GM18909 (cell line): Measurements from ENCODE around the gene TMEM245.
"Not testable (repeated sequence)": the region's sequence is repeated elsewhere in the genome, so short reads cannot be mapped to it uniquely, and the experiment has no call there.

ENCODE experiments used
- ATAC-seq: cut with Tn5 transposase; IDR thresholded peaks from one replicate; pipeline ENCODE4 v1.9.1; 2021; ENCODE audit warnings: mild to moderate bottlenecking; ENCODE audit not compliant: unreplicated experiment, poor library complexity

Gene TMEM245

DNA sequence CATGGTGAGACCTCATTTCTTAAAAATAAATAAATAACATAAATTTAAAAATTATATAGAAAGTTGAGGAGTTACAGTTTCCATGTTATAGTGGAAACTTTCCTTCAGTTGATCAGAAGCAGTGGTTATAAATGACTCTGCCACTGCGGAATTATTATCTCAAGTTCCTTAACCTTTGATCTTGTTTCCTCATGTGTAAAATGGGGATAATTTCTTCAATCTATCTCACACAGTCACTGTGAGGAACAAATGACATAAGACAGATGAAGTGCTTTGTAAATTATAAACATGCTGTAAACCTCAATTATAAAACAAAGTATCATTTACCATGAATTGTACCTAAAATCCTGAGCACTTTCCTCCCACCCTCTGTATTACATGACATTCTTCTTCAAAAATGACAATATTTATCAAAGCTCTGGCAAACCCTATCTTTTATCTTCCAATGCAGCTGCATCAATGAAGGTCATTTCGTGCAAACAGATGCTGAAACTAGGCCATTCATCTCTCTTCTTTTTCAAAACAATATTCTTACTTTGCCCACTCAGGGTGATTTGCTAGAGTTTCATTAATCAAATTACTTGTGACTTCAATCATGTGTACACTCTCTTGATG is 46.8 kb downstream of the TMEM245 start:
- ATAC-seq: no peak

DNA sequence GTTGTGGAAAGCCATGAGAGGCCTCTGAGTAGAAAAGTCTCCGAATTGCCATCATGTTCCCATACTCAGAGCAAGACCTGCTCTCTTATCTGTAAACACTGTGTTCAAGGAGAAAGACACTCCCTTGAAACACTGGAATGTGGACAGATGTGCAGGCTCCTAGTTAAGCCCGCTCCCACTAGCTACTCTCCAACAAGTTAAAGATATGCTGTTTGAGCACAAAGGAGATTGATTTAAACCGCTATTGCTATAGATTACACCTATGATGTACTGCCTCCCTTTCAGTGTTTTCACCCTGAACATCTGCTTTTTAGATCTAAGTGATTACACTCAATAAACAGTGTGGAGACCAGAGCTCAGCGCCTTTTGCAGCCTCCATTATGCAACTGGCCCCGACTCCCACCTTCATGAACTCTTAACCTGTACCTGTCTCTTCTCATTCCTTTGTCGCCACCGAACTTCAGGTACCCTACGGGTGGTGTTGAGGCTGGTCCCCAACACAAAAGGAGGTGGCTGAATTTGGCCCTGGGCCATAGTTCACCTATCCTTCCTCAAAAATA is 47.5 kb downstream of the TMEM245 start:
- ATAC-seq: no peak

DNA sequence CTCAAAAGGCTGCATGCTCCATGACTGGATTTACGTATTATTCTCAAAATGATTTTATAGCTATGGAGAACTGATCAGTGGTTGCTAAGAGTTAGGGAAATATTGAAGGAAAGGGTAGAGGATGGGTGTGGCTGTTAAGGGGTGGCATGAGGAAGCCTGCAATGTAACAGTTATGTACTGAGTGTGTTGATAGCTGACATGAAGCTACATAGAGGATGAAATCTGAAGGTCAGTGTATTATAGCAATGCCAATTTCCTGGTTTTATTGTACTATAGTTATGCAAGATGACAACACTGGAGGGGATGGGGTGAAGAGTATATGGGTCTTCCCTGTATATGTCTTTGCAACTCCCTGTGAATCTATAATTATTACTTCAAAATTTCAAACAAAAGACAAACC is 51.0 kb downstream of the TMEM245 start:
- no peak for ATAC-seq

DNA sequence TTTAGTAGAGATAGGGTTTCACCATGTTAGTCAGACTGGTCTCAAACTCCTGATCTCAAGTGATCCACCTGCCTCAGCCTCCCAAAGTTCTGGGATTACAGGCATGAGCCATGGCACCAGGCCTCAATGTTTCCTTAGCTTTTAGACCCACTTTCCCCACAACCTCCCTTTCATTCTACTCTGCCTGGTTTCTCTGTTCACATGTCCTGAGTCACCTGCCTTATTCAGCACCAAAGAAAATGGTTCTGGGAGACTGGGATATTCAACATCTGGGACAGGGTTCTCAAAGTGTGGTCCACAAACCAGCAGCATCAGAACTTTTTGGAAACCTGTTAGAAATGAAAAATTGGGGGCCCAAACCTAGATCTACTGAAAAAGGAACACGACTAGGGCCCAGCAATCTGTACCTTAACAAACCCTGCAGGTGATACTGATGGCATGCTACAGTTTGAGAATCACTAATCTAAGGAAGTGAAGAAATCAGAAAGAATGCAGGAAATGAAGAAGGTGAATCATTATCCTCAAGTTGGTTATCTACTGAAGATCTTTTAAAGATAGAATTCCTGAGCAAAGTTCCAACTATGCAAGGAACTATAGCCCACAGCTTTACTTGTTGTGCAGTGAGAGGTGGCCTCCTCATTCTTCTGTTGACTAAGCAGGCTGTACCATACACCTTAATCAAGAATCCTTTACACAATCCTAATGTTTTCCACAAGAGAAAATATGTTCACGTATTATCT is 54.6 kb downstream of the TMEM245 start:
- ATAC-seq: no peak

DNA sequence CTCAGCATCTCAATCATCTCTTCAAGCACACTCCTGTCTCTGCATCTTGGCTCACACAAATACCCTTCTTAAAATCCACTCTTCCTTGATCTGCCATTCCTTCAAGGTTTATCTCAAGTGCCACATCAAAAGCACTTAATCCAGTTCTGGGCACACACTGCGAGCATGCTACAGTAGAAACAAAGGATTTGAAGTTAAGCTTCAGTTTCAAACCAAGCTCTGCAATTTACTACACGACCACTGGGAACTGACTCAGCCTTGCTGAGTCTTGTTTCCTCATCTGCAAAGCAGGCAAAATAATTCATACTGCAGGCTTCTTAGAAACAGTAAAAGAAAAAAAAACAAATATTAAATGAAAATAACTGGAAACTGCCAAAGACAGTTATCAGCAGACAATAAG is 56.0 kb downstream of the TMEM245 start:
- ATAC-seq: no peak

DNA sequence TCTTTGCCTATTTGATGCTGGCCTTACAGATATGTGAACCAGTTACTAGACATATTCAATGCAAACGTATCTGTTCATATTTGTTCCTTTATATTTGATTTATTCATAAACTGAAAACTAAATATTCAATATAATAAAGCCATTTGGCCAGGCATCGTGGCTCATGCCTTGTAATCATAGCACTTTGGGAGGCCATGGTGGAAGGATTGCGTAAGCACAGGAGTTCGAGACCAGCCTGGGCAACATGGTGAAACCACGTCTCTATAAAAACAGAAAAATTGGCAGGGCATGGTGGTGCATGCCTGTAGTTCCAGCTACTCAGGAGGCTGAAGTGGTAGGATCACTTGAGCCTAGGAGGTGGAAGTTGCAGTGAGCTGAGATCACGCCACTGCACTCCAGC is 57.2 kb downstream of the TMEM245 start:
- ATAC-seq: no peak

DNA sequence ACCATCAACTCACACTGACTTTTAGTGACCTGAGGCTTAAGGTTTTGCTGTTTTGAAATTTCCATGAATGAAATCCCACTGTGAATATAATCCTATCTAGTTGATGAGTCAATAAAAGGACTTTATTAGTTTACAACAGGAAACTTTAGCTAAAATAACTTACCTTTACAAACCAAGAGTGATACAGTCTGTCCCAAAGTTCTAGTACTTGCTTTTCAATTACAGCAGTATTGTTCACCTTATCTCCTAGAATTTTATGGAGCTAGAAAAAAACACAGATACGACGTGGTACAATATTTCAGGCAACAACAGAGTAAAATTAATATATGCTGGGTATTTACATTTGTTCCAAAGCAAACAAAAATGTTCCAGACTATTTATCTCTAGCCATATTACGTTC is 59.6 kb downstream of the TMEM245 start:
- ATAC-seq: no peak

DNA sequence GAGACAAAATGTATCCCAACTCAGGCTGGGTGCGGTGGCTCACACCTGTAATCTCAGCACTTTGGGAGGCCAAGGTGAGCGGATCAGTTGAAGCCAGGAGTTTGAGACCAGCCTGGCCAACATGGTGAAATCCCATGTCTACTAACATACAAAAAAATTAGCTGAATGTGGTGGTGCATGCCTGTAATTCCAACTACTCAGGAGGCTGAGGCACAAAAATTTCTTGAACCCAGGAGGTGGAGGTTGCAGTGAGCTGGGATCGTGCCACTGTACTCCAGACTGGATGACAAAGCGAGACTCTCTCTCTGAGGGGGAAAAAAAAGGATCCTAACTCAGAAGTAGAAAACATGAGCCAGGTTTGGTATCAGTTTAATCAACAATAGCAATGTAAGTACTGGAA is 66.6 kb downstream of the TMEM245 start:
- ATAC-seq: not testable (repeated sequence)

DNA sequence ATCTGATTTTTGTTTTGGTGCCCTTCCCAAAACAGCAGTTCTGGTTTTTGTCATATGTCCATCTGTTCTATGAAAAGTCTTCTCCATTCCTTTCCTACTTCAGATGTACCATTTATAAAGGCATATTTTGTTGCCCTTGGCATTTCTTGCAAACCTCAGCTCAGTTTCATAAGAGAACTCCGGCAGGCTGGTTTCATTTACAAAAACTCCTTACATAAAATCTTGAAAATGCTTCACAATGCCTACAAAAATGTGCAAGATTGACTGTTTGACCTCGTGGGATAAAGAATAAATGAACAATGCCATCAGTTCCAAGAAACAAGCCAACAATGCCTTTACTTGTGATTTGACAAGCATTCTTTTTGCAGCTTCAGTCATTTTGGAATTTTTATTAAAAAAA is 67.3 kb downstream of the TMEM245 start:
- no peak for ATAC-seq

DNA sequence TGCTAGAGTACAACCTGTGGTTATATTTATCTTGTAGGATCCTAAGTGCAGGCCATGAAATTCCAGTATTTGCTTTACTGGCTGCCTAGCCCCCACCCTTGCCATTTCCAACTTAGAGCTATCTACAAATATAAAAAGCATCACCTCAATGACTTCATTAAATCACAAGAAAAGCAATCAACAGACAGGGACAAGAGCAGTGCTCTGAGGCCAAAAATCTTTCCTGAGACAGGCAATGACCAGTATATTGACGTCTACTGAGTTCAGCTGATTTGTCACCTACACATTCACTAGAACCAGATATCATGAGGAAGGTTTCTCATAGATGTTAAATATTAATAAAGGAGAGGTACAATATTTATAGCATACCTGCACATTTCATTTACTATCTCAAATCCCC is 68.0 kb downstream of the TMEM245 start:
- no peak for ATAC-seq

DNA sequence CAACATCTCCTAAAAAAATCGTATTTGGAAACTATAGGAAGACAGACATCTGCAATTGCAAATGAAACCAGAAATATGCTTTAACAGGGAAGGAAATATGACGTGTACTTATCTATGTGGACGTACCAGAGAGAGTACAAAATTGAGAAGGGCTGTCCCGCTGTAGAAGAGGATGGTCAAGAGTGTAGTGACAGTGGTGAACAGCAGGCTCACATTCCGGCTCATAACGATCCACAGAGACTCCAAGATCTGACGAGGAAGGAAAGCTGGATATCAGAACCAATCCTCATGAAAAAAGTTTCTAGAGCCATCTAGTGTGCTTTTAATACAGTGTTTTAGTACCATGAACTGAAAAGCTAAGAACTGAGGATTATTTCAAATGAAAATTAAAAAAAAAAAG is 69.3 kb downstream of the TMEM245 start:
- ATAC-seq: no peak

DNA sequence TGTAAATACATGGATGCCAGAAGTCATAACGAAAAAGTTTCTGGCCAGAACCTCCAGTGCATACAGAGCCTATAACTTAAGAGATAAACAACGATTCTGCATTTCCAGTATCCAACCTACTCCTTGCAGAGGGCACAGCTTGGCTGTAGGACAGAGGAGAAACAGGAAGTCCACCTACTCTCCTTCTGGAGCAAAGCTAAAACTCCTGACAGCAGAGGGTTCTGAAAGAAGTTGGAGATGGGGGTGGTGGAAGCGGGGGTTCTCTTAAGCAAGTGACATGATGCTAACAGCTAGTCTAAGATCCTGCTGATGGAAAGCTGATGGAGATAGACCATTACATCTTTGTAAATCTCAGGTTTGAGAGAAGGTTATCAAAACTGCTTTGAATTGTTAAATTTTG is 70.9 kb downstream of the TMEM245 start:
- no peak for ATAC-seq

DNA sequence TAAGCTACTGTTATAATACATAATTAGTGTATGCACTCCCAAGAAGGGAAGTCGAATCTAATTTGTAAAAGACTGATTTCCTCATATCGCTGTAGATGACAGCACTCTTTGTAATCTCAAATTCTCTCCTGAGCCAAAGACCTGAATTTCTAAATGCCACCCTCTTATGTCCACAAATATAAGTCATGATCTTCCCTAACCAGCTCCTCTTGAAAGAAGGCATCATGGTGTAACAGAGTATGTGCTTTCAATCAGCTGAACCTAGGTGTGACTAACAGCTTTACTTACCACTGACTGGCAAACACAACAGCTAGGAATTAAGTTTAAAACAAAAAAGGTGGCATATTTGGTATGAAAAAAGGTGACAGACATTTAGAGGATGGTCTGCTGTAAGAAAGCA is 72.5 kb downstream of the TMEM245 start:
- ATAC-seq: no peak

DNA sequence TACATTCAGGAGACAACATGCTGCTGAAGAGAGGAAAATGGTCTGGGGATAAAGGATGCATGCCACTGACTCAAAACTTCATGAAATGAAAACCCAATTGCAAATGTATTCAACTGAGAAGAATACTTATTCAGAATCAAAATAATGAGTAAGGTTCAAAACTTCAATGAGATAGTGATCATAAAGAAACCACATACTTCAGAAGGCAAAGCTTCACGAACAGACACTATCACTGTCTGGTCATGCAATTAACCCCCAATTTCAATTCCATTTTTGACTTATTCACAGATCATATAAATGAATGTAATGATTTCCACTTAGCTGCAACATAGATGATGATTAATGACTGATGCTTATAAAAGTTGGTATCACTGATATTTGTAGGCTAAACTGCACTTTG is 73.4 kb downstream of the TMEM245 start:
- no peak for ATAC-seq

DNA sequence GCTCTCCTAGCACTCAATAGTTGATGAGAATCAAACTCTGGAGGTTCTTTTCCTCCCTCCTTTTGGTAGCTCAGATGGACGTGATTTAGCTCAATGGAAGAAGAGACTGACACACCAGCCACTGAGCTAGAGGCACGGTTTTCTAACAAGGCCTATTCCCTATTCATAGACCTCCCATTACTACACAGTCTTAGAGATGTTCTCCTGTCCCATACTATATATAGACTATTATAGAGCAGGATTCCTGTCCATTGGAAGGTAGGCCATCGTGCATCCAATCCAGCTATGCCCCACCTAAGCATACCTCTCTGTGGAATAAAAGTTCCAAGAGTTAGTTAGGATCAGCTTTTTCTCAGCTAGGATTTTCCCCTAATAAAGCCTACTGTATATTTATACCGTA is 76.2 kb downstream of the TMEM245 start:
- ATAC-seq: no peak

DNA sequence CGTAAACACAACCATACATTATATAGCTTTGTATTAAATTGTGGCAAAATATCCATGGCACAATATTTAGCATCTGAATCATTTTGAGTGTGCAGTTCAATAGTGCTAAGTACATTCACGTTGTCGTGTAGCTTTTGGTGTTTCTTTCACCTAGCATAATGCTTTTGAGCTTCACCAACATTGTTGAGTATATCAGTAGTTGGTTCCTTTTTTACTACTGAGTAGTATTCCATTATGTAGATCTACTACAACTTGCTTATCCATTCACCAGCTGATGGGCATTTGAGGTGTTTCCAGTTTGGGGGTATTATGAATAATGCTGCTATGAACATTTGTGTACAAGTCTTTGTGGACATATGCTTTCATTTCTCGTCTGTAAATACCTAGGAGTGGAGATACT is 79.2 kb downstream of the TMEM245 start:
- no peak for ATAC-seq

DNA sequence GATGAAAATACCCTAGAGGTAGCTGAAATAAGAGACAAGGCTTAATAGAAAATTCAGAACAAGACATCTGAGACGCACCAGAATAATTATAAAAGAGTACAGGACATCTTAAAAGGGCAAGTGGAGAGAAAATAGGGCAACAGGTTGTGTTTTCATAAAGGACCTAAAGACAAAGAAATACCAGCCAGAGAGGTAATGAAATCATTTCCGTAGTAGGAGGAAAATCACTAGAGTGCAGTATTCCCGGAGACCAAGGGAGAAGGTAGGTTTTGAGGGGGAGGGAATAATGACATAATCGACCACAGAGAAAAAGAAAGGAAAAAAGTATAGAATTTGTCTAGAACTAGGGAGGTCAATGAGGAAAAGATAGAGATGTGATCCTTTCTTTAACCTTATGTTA is 80.2 kb downstream of the TMEM245 start:
- no peak for ATAC-seq

DNA sequence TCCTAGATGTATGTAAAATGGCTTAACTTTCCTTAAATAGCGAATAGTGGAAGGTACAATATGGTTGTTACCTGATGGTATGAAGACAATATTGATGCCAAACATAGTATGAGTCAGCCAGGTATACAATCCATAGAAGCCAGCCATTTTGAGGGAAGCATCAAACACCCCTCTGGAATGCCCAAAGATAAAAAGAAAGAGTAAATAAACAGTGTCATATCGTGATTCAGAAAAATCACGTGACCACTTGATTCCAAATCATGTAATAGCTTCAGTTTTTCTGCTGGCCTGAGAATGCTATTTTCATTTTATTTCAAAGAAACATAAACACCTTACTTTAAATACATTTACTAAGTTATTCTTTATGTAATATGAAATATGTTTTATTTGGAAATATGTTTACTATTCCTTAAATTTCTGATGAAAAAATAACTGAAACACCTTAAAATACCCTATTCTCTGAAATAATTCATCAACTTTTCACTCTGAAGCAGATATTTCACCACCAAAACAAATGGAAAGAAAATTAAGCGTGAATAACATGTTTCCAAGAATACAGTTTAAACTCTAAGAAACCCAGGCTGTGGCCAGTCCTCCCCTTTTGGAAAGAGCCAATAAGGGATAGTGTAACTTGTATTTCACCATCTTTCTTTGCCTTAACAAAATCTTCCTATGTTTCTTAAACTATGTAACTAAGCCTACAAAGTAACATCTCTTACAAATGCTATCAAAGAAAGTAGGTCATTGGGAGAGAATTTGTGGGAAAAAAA is 81.6 kb downstream of the TMEM245 start:
- ATAC-seq: no peak

DNA sequence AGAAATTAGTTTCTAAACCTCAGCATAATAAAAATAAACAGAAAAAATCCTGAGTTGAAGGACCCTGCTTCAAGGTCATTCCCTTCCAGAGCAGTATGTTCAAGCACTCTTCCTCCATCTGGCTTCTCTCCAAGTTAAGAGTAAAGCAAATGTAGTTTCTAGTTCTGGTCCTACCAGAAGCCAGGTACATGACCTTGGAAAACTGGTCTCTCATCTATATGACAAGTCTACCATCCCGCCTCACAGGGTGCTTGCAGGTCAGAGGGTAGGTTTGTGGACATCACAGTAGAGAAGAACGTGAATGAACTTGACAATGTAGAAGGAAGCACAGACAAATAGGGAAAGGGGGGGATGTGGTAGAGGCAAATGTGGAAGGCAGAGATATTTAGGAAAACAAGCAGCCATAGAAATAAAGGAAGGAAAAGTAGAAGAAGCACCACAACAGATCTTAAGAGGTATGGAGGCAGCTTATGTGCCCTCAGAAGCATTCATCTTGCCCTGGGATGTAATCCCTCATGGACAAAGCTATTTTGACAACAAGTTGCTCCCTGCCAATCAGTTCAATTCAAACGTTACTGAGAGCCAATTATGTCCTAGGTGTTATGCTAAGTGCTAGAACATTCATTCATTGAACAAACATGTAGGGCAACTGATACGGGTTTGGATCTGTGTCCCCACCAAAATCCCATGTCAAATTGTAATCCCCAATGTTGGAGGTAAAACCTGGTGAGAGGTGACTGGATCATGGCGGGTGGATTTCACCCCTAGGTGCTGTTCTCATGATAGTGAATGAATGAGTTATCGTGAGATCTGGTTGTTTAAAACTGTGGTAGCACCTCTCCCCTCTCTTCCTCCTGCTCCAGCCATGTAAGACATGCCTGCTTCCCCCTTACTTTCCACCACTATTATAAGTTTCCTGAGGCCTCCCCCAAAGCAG is 82.7 kb downstream of the TMEM245 start:
- no peak for ATAC-seq
